Measurements from ENCODE around the gene IMPA2.

DNA sequence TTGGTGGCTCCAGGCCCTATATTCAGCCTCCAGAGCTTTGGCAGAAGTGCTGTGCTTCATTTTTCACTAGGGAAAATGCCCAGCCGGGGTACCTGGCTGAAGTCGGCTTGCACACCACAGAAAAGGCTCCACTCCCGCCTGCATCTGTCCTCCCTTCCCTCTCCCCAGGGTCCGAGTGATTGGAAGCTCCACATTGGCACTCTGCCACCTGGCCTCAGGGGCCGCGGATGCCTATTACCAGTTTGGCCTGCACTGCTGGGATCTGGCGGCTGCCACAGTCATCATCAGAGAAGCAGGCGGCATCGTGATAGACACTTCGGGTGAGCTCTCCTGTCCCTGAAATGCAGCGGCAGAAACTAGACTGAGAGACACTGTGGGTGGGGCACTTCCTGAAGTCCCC lies 47.4 kb downstream of the IMPA2 start:
- TF ChIP-seq, protein P1, sequence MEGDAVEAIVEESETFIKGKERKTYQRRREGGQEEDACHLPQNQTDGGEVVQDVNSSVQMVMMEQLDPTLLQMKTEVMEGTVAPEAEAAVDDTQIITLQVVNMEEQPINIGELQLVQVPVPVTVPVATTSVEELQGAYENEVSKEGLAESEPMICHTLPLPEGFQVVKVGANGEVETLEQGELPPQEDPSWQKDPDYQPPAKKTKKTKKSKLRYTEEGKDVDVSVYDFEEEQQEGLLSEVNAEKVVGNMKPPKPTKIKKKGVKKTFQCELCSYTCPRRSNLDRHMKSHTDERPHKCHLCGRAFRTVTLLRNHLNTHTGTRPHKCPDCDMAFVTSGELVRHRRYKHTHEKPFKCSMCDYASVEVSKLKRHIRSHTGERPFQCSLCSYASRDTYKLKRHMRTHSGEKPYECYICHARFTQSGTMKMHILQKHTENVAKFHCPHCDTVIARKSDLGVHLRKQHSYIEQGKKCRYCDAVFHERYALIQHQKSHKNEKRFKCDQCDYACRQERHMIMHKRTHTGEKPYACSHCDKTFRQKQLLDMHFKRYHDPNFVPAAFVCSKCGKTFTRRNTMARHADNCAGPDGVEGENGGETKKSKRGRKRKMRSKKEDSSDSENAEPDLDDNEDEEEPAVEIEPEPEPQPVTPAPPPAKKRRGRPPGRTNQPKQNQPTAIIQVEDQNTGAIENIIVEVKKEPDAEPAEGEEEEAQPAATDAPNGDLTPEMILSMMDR (IDR thresholded peaks at IDR 0.05): no peak
- no peak for TF ChIP-seq POLR2A (IDR thresholded peaks at IDR 0.05)

All from body of pancreas (tissue), 4 donors.